A673 (cell line): ENCODE data around the gene FCGR1A.
"Not testable (repeated sequence)": the region's sequence is repeated elsewhere in the genome, so short reads cannot be mapped to it uniquely, and the experiment has no call there.

Experiments
- CTCF ChIP-seq: fragments of 300-800, 200-600 bp; sonication (generic); conservative IDR thresholded peaks from 2 replicates; pipeline ENCODE4 v1.5.1; 2017; ENCODE audit warnings: low read depth, mild to moderate bottlenecking, antibody characterized with exemption, low read length, moderate library complexity, mixed read lengths
- EZH2 ChIP-seq: fragments of 200-600 bp; sonication (generic); IDR thresholded peaks from 2 replicates; pipeline ENCODE4 v1.6.1; 2017; ENCODE audit warnings: borderline replicate concordance, low read depth, mild to moderate bottlenecking, mixed read lengths, antibody characterized with exemption, low read length; ENCODE audit not compliant: poor library complexity, severe bottlenecking

DNA sequence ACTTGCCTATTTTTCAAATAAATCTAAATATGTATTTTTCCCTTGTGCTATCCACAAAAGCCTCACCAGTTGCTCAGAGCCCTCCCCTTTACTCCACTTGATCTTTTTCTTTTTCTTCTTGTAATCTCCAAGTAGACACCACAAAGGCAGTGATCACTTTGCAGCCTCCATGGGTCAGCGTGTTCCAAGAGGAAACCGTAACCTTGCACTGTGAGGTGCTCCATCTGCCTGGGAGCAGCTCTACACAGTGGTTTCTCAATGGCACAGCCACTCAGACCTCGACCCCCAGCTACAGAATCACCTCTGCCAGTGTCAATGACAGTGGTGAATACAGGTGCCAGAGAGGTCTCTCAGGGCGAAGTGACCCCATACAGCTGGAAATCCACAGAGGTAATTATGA lies 1.4 kb downstream of the FCGR1A start:
- not testable (repeated sequence) for TF ChIP-seq CTCF, EZH2
